ENCODE measurements around the gene EYA4.

DNA sequence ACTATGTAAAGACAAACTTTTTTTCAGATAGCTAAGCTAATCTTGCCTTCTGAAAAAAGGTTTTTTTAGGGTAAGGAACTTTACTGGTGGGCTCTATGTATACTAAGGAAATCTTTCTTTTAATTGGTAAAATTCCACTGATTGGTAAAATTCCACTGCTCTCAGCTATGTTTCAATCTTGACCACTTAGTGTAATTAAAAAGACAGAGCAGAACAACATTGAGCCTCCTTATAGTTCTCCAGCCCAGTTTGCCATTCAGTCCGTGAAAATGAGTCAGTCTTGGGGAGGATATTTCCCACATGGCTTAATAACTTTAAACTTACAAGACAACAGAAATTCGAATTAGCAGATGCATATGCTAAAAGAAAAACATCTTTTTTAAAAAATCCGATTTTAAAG lies 92.7 kb downstream of the EYA4 start:
- TF ChIP-seq, protein P1, sequence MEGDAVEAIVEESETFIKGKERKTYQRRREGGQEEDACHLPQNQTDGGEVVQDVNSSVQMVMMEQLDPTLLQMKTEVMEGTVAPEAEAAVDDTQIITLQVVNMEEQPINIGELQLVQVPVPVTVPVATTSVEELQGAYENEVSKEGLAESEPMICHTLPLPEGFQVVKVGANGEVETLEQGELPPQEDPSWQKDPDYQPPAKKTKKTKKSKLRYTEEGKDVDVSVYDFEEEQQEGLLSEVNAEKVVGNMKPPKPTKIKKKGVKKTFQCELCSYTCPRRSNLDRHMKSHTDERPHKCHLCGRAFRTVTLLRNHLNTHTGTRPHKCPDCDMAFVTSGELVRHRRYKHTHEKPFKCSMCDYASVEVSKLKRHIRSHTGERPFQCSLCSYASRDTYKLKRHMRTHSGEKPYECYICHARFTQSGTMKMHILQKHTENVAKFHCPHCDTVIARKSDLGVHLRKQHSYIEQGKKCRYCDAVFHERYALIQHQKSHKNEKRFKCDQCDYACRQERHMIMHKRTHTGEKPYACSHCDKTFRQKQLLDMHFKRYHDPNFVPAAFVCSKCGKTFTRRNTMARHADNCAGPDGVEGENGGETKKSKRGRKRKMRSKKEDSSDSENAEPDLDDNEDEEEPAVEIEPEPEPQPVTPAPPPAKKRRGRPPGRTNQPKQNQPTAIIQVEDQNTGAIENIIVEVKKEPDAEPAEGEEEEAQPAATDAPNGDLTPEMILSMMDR (IDR thresholded peaks at IDR 0.05) = no peak
- TF ChIP-seq POLR2AphosphoS5 (IDR thresholded peaks at IDR 0.05) (no peak), EP300 (IDR thresholded peaks at IDR 0.05) (no peak)
